GM21737 (cell line): ENCODE measurements around the gene PLAC1.

Source experiments
- ATAC-seq: cut with Tn5 transposase; IDR thresholded peaks from one replicate; pipeline ENCODE4 v1.9.1; 2021; ENCODE audit warnings: mild to moderate bottlenecking, moderate library complexity; ENCODE audit not compliant: unreplicated experiment

Gene PLAC1

GRCh38 chrX:134632355-134632754, 25.9 kb downstream of the PLAC1 start:
- ATAC-seq = no peak

DNA sequence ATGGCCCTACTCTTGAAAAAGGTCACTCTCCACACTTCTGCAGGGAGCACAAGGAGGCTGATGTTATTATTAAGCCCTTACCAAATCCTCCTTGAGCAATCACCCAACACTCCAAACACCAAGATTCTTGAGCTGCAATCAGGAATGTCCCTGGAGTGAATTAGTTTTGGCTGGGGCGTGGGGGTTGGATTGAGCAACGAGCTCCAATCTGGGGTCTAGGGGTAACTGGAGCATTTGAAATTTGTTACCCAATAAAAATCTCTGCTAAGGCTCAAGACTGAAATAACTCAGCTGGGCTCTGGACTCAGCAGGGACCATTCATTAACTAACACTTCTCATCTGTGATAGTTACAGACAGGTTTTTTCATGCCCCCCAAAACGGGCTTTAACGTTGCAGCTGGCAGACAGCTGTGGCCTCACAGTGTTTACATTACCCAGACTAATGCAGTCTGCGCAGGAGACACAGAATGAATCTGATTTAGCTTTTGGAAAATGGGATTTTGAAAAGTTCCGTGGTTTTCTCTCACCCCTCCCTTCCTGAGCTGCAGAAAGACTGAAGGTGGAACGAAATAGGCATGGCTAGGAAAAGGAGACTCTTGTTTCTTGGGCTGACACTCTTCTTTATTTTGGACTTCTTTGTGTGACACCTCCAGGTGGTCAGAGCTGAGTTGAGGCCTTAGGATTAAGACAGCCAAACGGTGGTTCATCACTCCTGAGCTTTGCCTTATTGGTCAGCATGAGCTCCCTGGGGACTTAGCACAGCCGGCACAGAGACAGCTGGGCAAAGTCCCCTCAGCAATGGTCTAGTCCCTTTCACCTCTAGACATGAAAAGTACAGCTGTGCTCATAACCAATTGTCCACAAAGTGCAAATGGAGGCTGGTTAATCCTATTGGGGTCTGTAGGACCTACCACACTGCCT, 26.6 kb downstream of the PLAC1 start:
- no peak for ATAC-seq

DNA sequence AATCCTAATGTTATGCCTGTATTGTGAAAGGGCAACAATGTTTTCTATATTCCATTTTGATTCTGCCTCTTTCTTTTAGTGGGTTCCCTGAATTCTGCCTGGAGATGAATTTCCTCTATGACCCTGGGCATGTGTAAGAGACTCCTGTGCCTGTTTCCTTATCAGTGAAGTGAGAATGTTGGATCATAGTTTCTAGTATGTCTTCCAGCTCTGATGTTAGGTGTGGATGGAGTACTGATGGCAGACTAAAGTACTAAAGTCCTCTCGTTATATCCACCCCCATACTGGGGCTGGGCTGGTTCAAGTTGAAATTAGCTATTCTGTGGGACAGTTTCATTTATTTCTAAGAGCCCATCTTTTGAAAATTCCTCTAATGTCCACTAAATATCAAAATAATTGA, 29.6 kb downstream of the PLAC1 start:
- ATAC-seq = no peak

DNA sequence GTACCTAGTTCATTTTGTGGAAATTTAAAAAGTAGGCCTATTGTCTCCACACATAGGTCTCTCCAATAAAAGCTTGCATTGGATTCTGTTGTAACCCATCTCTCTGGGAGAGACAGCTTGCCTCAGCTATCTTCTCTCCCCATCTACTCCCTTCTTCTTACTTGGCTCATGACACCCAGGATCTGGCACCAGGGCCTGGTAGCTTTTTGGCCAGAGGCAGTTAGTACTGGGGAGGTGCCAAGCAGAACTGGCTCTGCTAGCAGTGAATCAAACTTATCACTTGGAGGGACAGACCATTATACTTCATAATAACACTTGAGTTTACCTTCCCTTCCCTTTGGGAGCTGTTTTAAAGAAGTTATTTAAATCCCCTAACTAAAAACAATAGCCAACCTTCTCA, 31.8 kb downstream of the PLAC1 start:
- ATAC-seq = no peak

- ATAC-seq = no peak
These were observed 33.0 kb downstream of the PLAC1 start for GRCh38 chrX:134625315-134625718.

DNA sequence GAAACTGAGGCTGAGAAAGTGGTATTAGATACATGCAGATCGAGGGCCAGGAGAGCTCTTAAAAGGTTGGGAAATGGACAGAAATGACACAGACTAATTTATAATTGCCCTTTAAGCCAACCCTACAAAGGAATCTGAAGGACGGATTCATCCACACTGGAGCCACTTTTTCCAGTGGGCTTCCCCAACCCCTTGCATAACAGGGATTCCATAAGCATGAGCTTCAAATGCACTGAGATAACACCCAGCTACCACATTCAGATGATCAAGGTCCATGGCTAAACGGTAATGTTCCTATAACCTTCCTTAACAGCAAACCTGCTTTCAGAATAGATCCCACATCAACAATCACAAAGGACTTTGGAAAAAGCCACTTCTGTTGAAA, 34.2 kb downstream of the PLAC1 start:
- ATAC-seq = no peak

GRCh38 chrX:134623293-134624045, 34.8 kb downstream of the PLAC1 start:
- ATAC-seq = no peak

DNA sequence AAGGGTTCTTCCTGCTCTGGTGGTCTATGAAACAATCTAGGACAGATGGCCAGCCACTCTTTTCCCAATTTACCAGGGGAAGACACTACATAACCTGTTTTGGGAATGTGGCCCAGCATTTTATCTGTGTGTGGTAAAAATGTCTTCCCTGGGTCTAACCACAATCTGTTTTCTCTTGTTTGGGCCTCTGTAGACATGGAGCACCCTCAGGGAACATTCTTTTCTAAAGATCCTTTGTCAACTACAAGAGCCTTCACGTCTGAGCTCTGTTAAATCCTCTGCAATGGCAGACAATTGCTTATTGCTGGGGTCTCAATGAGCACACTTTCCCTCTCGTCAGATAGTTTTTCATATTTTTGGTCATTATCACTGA, 35.5 kb downstream of the PLAC1 start:
- ATAC-seq = no peak

DNA sequence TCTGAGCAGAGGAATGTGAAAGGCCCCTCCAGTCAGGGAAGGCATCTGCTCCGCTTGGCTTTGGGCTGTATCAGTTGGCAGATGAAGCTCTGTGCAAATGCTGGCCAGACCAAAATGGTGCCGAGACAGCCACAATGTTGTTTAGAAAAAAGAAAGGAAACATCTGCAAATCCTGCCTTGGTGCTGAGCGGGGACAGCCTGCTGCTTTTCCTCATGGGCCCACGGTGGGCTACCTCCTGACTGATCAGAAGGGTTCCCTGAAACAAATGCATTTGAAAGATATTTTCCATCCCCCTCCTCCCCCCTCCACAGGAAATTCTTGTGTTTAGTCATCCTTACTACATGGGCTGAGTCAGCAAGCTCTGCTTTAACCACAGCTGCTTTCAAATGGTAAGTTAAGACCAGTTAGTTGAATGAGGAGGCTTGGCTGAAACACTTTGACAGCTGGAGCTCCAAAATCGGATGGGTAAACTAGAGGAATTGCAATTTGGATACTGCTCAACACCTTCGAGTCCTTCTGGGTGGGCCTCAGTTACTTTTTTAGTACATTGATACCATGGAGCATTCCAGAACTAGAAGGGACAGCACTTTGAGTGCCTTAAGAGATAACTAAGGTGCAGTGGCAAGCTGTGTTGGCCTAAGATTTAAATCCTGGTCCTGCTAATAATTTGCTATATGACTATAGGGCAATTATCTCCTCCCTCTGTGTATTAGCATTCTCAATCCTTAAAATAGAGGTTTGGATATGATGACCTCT, 36.0 kb downstream of the PLAC1 start:
- ATAC-seq = peak; percentile 74

GRCh38 chrX:134619838-134620237, 38.4 kb downstream of the PLAC1 start:
- no peak for ATAC-seq

GRCh38 chrX:134613396-134613795, 44.9 kb downstream of the PLAC1 start:
- ATAC-seq = no peak

DNA sequence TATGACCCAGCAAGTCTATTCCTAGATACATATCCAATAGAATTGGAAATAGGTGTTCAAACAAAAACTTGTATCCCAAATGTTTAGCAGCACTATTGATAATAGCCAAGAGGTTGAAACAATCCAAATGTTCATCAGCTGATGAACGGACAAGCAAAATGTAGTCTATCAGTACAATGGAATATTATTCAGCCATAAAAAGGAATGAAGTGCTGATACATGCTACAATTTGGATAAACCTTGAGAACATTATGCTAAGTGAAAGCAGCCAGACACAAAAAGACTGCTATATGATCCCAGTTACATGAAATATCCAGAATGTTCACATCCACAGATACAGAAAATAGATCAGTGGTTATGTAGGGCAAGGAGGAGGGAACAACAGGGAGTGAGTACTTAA, 50.1 kb downstream of the PLAC1 start:
- no peak for ATAC-seq

DNA sequence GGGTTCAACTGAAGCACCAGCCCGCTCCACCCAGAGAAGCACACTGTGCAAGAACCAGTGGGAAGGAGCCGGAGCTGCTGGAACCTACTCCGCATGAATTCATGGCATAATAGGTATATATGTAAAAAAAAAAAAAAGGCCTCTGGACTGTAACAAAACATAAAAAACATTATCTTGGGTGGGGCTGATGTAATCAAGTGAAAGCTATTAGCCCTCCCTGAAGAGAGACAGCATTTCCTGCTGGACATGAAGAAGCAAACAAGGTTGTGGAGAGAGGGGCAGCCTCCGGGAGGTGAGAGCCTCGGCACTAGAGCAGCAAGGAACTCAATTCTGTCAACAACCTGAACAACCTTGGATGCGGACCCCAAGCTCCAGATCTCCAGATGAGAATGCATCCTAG, 50.7 kb downstream of the PLAC1 start:
- ATAC-seq = no peak

DNA sequence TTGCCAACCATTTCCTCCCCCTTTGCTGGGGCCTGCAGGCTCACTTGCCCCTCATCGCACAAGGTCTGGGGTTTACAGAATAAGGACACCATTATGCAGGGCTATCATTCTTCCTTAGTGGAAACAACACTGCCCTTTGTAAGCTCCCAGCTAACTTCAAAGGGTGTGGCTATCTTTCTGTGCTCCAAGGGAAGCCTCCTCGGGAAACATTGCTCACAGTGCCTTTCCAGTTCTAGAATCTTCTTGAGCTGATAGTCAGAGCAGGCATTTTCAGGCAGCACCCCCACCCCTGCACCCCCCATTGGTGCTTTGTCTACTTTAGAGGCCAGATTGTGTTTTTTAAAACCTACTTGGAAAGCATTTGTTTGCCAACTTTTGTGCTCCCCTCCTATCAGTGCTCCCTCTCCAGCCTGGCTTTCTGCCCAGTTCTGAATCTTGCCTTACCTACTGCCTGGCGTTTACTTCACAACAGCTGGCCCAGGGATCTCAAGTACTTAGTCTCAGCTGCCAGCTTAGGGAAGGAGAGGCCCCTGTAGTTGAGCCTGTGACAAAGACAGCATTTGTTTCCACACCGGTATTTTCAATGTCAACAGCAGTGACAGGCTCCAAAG, 53.5 kb downstream of the PLAC1 start:
- ATAC-seq = no peak

DNA sequence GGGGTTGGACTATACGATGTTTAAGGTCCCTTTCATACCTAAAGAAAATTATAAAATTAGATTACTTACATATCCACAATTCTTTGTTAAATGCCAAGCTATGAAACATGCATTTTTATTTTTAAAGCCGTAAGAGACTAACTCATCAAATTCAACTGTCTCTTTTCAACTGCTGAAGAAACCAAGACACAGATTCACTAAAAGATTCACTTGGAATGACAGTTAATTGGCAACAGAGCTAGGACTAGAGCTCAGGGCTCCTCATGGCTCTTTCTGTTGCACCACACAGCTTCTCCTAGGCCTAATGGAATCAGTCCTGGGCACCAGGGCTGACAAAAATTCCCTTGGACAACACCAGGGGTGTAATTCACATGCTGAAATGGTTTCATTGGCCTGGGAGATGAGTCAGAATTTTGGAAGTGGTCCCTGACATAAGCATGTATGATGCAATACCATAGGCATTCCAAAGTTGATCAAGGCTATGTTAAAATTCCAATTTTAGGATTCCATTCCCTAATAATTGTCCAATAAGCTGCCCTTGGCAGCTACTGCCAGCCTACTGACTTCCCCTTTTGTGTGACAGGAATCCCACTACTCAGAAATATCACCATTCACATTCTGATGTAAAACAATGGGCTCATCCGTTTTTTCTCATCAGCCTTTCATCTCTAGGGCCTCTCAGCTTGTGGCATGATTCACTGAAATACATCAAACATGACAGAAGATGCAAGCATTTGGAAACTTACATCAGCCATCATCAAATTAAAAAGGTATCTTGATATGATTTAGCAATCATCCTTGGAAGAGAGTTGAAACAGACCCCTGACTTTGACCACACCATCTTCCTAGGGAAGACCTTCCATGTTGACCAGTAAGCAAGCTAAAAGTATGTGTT, 54.2 kb downstream of the PLAC1 start:
- no peak for ATAC-seq

- ATAC-seq = no peak
These were observed 55.9 kb downstream of the PLAC1 start for GRCh38 chrX:134602410-134602809.

GRCh38 chrX:134601240-134601765, 57.0 kb downstream of the PLAC1 start:
- ATAC-seq = no peak

- ATAC-seq = no peak
These were observed 57.6 kb downstream of the PLAC1 start for GRCh38 chrX:134600714-134601113.

- ATAC-seq = no peak
These were observed 58.9 kb downstream of the PLAC1 start for GRCh38 chrX:134599184-134599914.
